ENCODE results near the gene FHIT. TPM values are rescaled to one million over a fixed set of nuclear protein-coding genes. Genes with fewer than 3 reads are reported as not detected.
"Not testable (repeated sequence)": the region's sequence is repeated elsewhere in the genome, so short reads cannot be mapped to it uniquely, and the experiment has no call there.

The FHIT gene
- polyA plus RNA-seq, 1 donor: 35.8 TPM

DNA sequence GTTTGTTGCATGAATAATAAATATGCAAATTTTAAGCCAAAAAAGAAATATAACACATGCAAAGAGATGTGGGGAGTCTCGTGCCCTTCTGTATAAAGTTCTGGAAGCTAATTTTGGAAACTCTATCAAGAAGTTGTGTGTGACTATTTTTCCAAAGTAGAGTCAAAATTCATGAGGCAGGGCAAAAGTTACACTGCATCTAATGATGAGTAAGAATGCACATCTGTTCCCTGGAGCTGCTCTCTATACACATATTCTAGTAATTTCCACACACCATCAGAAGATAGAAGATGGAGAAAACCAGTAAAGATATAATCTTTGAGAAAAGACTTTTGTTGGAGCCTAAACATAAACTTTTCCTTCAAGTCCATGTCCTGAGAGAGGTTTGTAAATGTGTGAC is 199.6 kb downstream of the FHIT start:
- 89% methylated on average over 1 of the region's 1 CpG for WGBS (ENCODE audit: insufficient coverage, low lambda C conversion rate)

GRCh38 chr3:61045169-61045568 is 206.1 kb downstream of the FHIT start:
- H3K9me3 ChIP-seq (ENCODE audit: control insufficient read depth, low read depth, low read length); H3K36me3 ChIP-seq (ENCODE audit: control insufficient read depth, insufficient read depth, low read length); H3K4me3 ChIP-seq (ENCODE audit: low read length); DNase-seq; H3K4me1 ChIP-seq (ENCODE audit: control insufficient read depth, insufficient read depth, low read length); H3K27me3 ChIP-seq (ENCODE audit: control insufficient read depth, insufficient read depth, low read length); H3K27ac ChIP-seq (ENCODE audit: low read length): not testable (repeated sequence)
- no CpG with 5 or more reads among the region's 1 CpG for WGBS (ENCODE audit: insufficient coverage, low lambda C conversion rate)

More for the DNA sequence above, 199.6 kb downstream of the FHIT start:
- Histone ChIP-seq H3K27me3 (ENCODE audit: control insufficient read depth, insufficient read depth, low read length) (no peaks in the 10 kb centered on the region), H3K4me3 (ENCODE audit: low read length) (no peak overlapping the region), H3K9me3 (ENCODE audit: control insufficient read depth, low read depth, low read length) (no peaks in the 10 kb centered on the region), H3K36me3 (ENCODE audit: control insufficient read depth, insufficient read depth, low read length) (no peaks in the 10 kb centered on the region), H3K27ac (ENCODE audit: low read length) (no peak overlapping the region), H3K4me1 (ENCODE audit: control insufficient read depth, insufficient read depth, low read length) (no peaks in the 10 kb centered on the region)
- no peak for DNase-seq

DNA sequence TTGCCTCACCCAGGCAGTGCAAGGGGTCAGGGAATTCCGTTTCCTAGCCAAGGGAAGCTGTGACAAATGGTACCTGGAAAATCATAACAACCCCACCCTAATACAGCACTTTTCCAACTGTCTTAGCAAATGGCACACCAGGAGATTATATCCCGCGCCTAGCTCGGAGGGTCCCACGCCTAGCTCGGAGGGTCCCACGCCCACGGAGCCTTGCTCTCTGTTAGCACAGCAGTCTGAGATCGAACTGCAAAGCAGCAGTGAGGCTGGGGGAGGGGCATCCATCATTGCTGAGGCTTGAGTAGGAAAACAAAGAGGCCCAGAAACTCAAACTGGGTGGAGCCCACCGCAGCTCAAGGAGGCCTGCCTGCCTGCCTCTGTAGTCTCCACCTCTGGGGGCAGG is 208.1 kb downstream of the FHIT start:
- Histone ChIP-seq H3K36me3 (ENCODE audit: control insufficient read depth, insufficient read depth, low read length) (no peaks in the 10 kb centered on the region), H3K4me1 (ENCODE audit: control insufficient read depth, insufficient read depth, low read length) (no peaks in the 10 kb centered on the region), H3K9me3 (ENCODE audit: control insufficient read depth, low read depth, low read length) (peaks cover 5% of the 10 kb centered on the region), H3K4me3 (ENCODE audit: low read length) (no peak overlapping the region), H3K27me3 (ENCODE audit: control insufficient read depth, insufficient read depth, low read length) (no peaks in the 10 kb centered on the region), H3K27ac (ENCODE audit: low read length) (no peak overlapping the region)
- DNase-seq: no peak
- no CpG with 5 or more reads among the region's 10 CpGs for WGBS (ENCODE audit: insufficient coverage, low lambda C conversion rate)

DNA sequence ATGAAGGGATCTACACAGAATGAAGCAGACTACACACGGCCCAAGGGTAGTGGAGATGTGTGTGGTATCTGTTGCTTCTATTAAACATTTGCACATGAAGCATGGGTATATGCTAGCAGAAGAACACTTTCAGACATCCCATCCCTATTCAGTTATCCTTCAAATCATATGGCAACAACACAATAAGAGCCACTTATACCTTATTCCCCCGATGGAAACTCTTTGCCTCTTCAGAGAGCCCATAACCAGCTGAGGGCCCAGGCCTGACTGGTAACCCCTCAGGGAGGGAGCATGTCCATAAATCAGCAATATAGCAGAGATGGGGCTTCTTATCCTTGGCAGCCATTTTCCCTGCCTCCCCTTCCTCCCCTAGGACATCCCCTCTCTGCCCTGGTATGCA is 210.6 kb downstream of the FHIT start:
- no peaks in the 10 kb centered on the region for H3K4me1 ChIP-seq (ENCODE audit: control insufficient read depth, insufficient read depth, low read length)
- H3K4me3 ChIP-seq (ENCODE audit: low read length): no peak overlapping the region
- peaks cover 5% of the 10 kb centered on the region for H3K9me3 ChIP-seq (ENCODE audit: control insufficient read depth, low read depth, low read length)
- no CpG with 5 or more reads among the region's 2 CpGs for WGBS (ENCODE audit: insufficient coverage, low lambda C conversion rate)
- H3K27ac ChIP-seq (ENCODE audit: low read length): no peak overlapping the region
- no peaks in the 10 kb centered on the region for H3K27me3 ChIP-seq (ENCODE audit: control insufficient read depth, insufficient read depth, low read length)
- H3K36me3 ChIP-seq (ENCODE audit: control insufficient read depth, insufficient read depth, low read length): no peaks in the 10 kb centered on the region
- DNase-seq: no peak

DNA sequence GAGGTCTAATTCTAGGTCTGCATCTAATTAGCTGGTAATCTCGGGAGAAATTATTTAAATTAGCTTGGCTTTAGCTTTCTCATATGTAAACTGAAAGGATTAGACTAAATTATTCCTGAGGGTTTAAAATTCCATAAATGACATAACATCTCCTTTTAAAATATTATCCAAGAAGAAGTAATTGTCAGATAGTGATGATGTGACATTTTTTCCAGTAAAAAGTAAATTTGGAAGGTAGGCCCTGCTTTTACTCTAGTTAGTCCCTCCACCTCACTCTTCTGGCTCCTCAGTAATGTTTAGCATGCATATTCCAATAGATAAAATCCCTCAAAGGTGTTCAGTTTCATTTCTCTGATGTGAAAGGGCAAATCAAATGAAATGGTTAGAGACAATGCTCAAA is 215.7 kb downstream of the FHIT start:
- no peak overlapping the region for H3K27ac ChIP-seq (ENCODE audit: low read length)
- H3K9me3 ChIP-seq (ENCODE audit: control insufficient read depth, low read depth, low read length): no peaks in the 10 kb centered on the region
- H3K27me3 ChIP-seq (ENCODE audit: control insufficient read depth, insufficient read depth, low read length): no peaks in the 10 kb centered on the region
- WGBS (ENCODE audit: insufficient coverage, low lambda C conversion rate): 100% methylated on average over 1 of the region's 1 CpG
- no peaks in the 10 kb centered on the region for H3K4me1 ChIP-seq (ENCODE audit: control insufficient read depth, insufficient read depth, low read length)
- no peak overlapping the region for H3K4me3 ChIP-seq (ENCODE audit: low read length)
- DNase-seq: no peak
- no peaks in the 10 kb centered on the region for H3K36me3 ChIP-seq (ENCODE audit: control insufficient read depth, insufficient read depth, low read length)

DNA sequence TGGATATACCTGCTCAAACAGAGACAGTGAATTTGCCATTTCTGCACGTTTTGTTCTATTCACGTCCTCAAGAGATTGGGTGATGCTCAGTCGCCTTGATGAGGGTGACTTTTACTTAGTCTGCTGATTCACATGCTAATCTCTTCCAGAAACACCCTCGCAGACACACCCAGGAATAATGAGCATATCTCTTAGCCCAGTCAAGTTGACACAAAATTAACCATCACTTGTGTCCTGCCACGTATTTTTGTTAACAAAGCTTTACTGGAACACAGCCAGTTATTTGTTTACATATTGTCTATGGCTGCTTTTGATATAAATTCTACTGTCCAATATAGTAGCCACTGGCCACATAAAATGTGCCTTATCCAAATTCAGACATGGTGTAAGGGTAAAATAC is 218.3 kb downstream of the FHIT start:
- H3K27ac ChIP-seq (ENCODE audit: low read length): no peak overlapping the region
- no peaks in the 10 kb centered on the region for H3K9me3 ChIP-seq (ENCODE audit: control insufficient read depth, low read depth, low read length)
- no peaks in the 10 kb centered on the region for H3K36me3 ChIP-seq (ENCODE audit: control insufficient read depth, insufficient read depth, low read length)
- no peaks in the 10 kb centered on the region for H3K27me3 ChIP-seq (ENCODE audit: control insufficient read depth, insufficient read depth, low read length)
- H3K4me1 ChIP-seq (ENCODE audit: control insufficient read depth, insufficient read depth, low read length): no peaks in the 10 kb centered on the region
- H3K4me3 ChIP-seq (ENCODE audit: low read length): no peak overlapping the region
- WGBS (ENCODE audit: insufficient coverage, low lambda C conversion rate): no CpG with 5 or more reads among the region's 5 CpGs
- no peak for DNase-seq

DNA sequence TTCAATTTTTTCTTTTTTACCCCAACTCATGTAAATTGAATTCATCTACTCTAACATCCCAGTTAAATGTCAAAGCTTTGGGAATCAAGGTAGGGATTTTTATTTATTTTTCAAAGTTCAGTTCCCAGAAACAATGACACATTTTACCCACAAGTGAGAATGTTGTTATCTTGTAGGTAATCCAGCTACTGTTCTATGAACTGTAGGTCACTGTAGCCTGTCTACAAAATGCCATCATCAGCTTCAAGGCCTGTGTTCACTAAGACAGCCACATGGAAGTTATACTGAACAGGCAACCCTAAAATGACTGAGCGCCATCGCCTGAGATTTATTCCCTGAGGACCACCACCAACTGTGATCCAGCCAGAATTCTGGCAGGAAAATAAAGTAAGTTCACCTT is 219.7 kb downstream of the FHIT start:
- Histone ChIP-seq H3K36me3 (ENCODE audit: control insufficient read depth, insufficient read depth, low read length) (no peaks in the 10 kb centered on the region), H3K4me1 (ENCODE audit: control insufficient read depth, insufficient read depth, low read length) (no peaks in the 10 kb centered on the region), H3K27ac (ENCODE audit: low read length) (no peak overlapping the region), H3K4me3 (ENCODE audit: low read length) (no peak overlapping the region), H3K9me3 (ENCODE audit: control insufficient read depth, low read depth, low read length) (no peaks in the 10 kb centered on the region), H3K27me3 (ENCODE audit: control insufficient read depth, insufficient read depth, low read length) (no peaks in the 10 kb centered on the region)
- no peak for DNase-seq
- no CpG with 5 or more reads among the region's 2 CpGs for WGBS (ENCODE audit: insufficient coverage, low lambda C conversion rate)

DNA sequence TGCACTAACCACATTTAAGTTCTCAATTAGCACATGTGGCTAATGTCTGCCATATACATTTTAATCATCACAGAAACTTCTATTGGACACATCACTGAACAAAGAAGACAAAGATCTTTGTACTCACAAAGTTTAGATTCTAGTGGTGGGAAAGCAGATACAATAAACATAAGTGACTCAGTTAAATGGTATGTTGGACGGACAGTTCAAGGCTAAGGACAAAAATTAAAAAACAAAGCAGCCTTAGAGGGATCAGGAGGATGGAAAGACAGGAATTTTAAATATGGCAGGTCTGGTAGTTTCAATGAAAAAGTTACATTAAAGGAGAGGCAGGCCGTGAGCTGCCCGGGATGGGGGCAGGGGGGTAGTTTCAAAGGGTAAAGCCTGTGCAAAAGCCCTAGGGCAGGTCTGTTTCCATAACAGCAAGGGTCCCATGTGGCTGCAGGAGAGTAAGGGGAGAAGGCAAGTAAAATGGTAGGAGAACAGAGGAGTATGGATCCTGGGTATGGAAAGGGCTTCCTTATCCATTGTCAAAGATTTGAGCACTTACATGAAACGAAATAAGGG is 220.7 kb downstream of the FHIT start:
- DNase-seq: no peak
- Histone ChIP-seq H3K36me3 (ENCODE audit: control insufficient read depth, insufficient read depth, low read length) (no peaks in the 10 kb centered on the region), H3K9me3 (ENCODE audit: control insufficient read depth, low read depth, low read length) (no peaks in the 10 kb centered on the region), H3K27me3 (ENCODE audit: control insufficient read depth, insufficient read depth, low read length) (no peaks in the 10 kb centered on the region), H3K4me3 (ENCODE audit: low read length) (no peak overlapping the region), H3K27ac (ENCODE audit: low read length) (no peak overlapping the region), H3K4me1 (ENCODE audit: control insufficient read depth, insufficient read depth, low read length) (no peaks in the 10 kb centered on the region)
- 89% methylated on average over 1 of the region's 4 CpGs for WGBS (ENCODE audit: insufficient coverage, low lambda C conversion rate)

GRCh38 chr3:61029194-61029593 is 222.1 kb downstream of the FHIT start:
- no peak overlapping the region for H3K27ac ChIP-seq (ENCODE audit: low read length)

DNA sequence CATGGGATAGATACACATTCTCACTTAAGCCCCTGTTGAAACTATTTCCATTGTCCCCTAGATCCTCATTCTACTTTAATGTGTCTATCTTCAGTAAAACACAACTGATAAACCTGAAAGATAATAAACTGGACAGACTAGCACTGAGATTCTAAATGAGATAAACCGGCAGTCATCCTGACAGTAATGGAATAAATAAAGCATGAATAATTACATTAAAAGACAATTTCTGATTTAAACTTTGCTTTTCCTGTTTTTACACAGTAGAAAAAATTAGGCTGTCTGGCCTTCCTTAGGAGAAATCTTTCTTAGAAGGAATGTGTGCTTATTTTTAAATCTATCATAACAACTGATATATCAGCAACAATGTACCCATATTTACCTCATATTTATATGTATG is 232.4 kb downstream of the FHIT start:
- Histone ChIP-seq H3K36me3 (ENCODE audit: control insufficient read depth, insufficient read depth, low read length) (no peaks in the 10 kb centered on the region), H3K27ac (ENCODE audit: low read length) (no peak overlapping the region), H3K27me3 (ENCODE audit: control insufficient read depth, insufficient read depth, low read length) (no peaks in the 10 kb centered on the region), H3K4me1 (ENCODE audit: control insufficient read depth, insufficient read depth, low read length) (no peaks in the 10 kb centered on the region), H3K9me3 (ENCODE audit: control insufficient read depth, low read depth, low read length) (no peaks in the 10 kb centered on the region), H3K4me3 (ENCODE audit: low read length) (no peak overlapping the region)
- DNase-seq: no peak
- WGBS (ENCODE audit: insufficient coverage, low lambda C conversion rate): no CpG with 5 or more reads among the region's 1 CpG

More at GRCh38 chr3:61029194-61029593, 222.1 kb downstream of the FHIT start:
- Histone ChIP-seq H3K4me3 (ENCODE audit: low read length) (no peak overlapping the region), H3K9me3 (ENCODE audit: control insufficient read depth, low read depth, low read length) (no peaks in the 10 kb centered on the region), H3K27me3 (ENCODE audit: control insufficient read depth, insufficient read depth, low read length) (no peaks in the 10 kb centered on the region), H3K4me1 (ENCODE audit: control insufficient read depth, insufficient read depth, low read length) (no peaks in the 10 kb centered on the region), H3K36me3 (ENCODE audit: control insufficient read depth, insufficient read depth, low read length) (no peaks in the 10 kb centered on the region)
- DNase-seq: no peak
- WGBS (ENCODE audit: insufficient coverage, low lambda C conversion rate): no CpG with 5 or more reads among the region's 5 CpGs

DNA sequence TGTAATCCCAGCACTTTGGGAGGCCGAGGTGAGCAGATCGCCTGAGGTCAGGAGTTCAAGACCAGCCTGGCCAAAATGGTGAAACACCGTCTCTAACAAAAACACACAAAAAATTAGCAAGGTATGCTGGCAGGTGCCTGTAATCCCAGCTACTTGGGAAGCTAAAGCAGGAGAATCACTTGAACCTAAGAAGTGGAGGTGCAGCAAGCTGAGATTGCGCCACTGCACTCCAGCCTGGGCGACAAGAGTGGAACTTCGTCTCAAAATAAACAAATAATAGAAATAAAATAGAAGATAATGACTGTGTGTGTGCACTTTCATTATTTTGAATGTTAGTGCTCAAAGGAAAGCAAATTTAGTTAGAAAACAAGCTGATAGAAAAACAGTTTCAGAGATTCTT is 234.2 kb downstream of the FHIT start:
- H3K4me1 ChIP-seq (ENCODE audit: control insufficient read depth, insufficient read depth, low read length); H3K4me3 ChIP-seq (ENCODE audit: low read length); H3K36me3 ChIP-seq (ENCODE audit: control insufficient read depth, insufficient read depth, low read length); H3K27ac ChIP-seq (ENCODE audit: low read length); H3K9me3 ChIP-seq (ENCODE audit: control insufficient read depth, low read depth, low read length); H3K27me3 ChIP-seq (ENCODE audit: control insufficient read depth, insufficient read depth, low read length); DNase-seq: not testable (repeated sequence)
- no CpG with 5 or more reads among the region's 6 CpGs for WGBS (ENCODE audit: insufficient coverage, low lambda C conversion rate)

Measured in large intestine (tissue), 3 donors.